Fibroblast of lung (primary cell): ENCODE results near the gene ADGRL2.

Experiments used
- EZH2 ChIP-seq: IDR thresholded peaks from 2 replicates; pipeline ENCODE4 v1.5.1; 2012; ENCODE audit warnings: low read length, control low read depth, mild to moderate bottlenecking; ENCODE audit errors: missing control alignments
- TF ChIP-seq, protein P1 (sequence below), 2 donors: IDR thresholded peaks in 1 of 2; conservative IDR thresholded peaks in 1 of 2; 1 replicate in 1 of 2; 2 replicates in 1 of 2; pipeline ENCODE4 v1.5.1; 2011 to 2012; ENCODE audit warnings: low read length in 2 of 2, control low read depth in 1 of 2, inconsistent platforms in 1 of 2, low read depth in 1 of 2, mild to moderate bottlenecking in 1 of 2

DNA sequence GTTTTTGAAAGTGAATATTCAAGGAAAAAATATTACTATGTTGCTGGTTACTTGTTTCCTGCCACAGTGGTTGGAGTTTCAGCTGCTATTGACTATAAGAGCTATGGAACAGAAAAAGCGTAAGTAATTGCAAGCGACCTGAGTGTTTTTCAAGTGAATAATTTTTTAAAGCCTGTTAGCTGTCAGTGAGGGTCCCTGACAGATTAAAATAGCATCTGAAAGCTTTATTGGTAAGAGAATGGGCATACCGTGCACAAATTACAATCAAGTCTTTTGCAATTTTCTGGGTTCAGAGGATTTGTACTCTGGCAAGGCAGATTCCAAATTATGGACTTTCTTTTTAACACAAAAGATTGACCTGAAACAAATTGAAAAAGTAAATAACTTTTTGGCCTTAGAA, 169.7 kb downstream of the ADGRL2 start:
- TF ChIP-seq, protein P1, sequence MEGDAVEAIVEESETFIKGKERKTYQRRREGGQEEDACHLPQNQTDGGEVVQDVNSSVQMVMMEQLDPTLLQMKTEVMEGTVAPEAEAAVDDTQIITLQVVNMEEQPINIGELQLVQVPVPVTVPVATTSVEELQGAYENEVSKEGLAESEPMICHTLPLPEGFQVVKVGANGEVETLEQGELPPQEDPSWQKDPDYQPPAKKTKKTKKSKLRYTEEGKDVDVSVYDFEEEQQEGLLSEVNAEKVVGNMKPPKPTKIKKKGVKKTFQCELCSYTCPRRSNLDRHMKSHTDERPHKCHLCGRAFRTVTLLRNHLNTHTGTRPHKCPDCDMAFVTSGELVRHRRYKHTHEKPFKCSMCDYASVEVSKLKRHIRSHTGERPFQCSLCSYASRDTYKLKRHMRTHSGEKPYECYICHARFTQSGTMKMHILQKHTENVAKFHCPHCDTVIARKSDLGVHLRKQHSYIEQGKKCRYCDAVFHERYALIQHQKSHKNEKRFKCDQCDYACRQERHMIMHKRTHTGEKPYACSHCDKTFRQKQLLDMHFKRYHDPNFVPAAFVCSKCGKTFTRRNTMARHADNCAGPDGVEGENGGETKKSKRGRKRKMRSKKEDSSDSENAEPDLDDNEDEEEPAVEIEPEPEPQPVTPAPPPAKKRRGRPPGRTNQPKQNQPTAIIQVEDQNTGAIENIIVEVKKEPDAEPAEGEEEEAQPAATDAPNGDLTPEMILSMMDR (conservative IDR thresholded peaks at IDR 0.05 in 1 of 2, IDR thresholded peaks at IDR 0.05 in 1 of 2; ENCODE audit: low read depth in 1 of 2, low read length in 2 of 2) = no peak
- no peak for TF ChIP-seq EZH2
